IMR-90 (cell line): ENCODE measurements around the gene MAVS. TPM values are rescaled to one million over a fixed set of nuclear protein-coding genes. Genes with fewer than 3 reads are reported as not detected.

ENCODE experiments used
- ATAC-seq: fragments of 200-7000 bp; cut with Tn5 transposase; 2 replicates; pipeline ENCODE4 v1.9.1; 2020; ENCODE audit warnings: low read depth, mild to moderate bottlenecking, moderate library complexity
- BruUV-seq: library from RNA; stranded (reverse); fragments of 400-500 nt; replicated peaks from 2 replicates; lab custom pipeline; 2021; lab: Mats Ljungman, UMichigan
- CTCF ChIA-PET: fragments of 300-600 bp; formaldehyde crosslinking; extraction: SDS; loops from one replicate; lab custom pipeline; 2021; ENCODE audit warnings: antibody characterized with exemption; lab: Yijun Ruan, JAX
- POLR2A ChIA-PET: fragments of 300-600 bp; sonication (Branson Sonifier 250); formaldehyde crosslinking; loops from one replicate; lab custom pipeline; 2022; ENCODE audit warnings: antibody characterized with exemption; ENCODE audit not compliant: unreplicated experiment; lab: Charles Lee
- DNase-seq: peaks from one replicate; pipeline ENCODE4 v3.0.0; 2013
- H2AFZ ChIP-seq: replicated peaks from 2 replicates; pipeline ENCODE3; 2013; ENCODE audit warnings: low read length, mild to moderate bottlenecking; ENCODE audit not compliant: poor library complexity
- H2AK5ac ChIP-seq: 2 replicates; pipeline ENCODE4 v1.6.1; 2013; ENCODE audit warnings: low read depth, low read length, inconsistent platforms
- H2AK9ac ChIP-seq: replicated peaks from 2 replicates; pipeline ENCODE3; 2013; ENCODE audit warnings: mild to moderate bottlenecking, low read depth, low read length, moderate library complexity; ENCODE audit not compliant: poor library complexity
- H2BK120ac ChIP-seq: 2 replicates; pipeline ENCODE4 v1.6.1; 2013; ENCODE audit warnings: low read depth, low read length, inconsistent platforms
- H2BK15ac ChIP-seq: 3 replicates; pipeline ENCODE4 v1.6.1; 2013; ENCODE audit warnings: low read depth, low read length, inconsistent platforms
- H2BK20ac ChIP-seq: 2 replicates; pipeline ENCODE4 v1.6.1; 2013; ENCODE audit warnings: low read depth, mild to moderate bottlenecking, inconsistent platforms, low read length, moderate library complexity
- H2BK5ac ChIP-seq: 2 replicates; pipeline ENCODE4 v1.6.1; 2013; ENCODE audit warnings: mild to moderate bottlenecking, low read depth, low read length, inconsistent platforms; ENCODE audit not compliant: poor library complexity, severe bottlenecking
- H3K14ac ChIP-seq: replicated peaks from 2 replicates; pipeline ENCODE4 v1.6.1; 2013; ENCODE audit warnings: low read depth, low read length, inconsistent platforms
- H3K18ac ChIP-seq: 2 replicates; pipeline ENCODE4 v1.6.1; 2013; ENCODE audit warnings: low read depth, low read length, control low read depth
- H3K23ac ChIP-seq: 2 replicates; pipeline ENCODE4 v1.6.1; 2013; ENCODE audit warnings: low read depth, low read length, inconsistent platforms
- H3K27ac ChIP-seq: 2 replicates; pipeline ENCODE4 v1.5.1; 2013; ENCODE audit warnings: mild to moderate bottlenecking, control low read depth, low read length; ENCODE audit not compliant: insufficient read depth
- H3K27me3 ChIP-seq: 2 replicates; pipeline ENCODE4 v1.6.1; 2013; ENCODE audit warnings: low read length; ENCODE audit not compliant: control insufficient read depth, insufficient read depth
- H3K36me3 ChIP-seq: 2 replicates; pipeline ENCODE4 v1.6.1; 2013; ENCODE audit warnings: low read length, mixed read lengths; ENCODE audit not compliant: control insufficient read depth, insufficient read depth
- H3K4ac ChIP-seq: 2 replicates; pipeline ENCODE4 v1.6.1; 2013; ENCODE audit warnings: low read depth, low read length, inconsistent platforms
- H3K4me1 ChIP-seq: 2 replicates; pipeline ENCODE4 v1.6.1; 2013; ENCODE audit warnings: low read length, mixed read lengths; ENCODE audit not compliant: control insufficient read depth, insufficient read depth
- H3K4me2 ChIP-seq: 2 replicates; pipeline ENCODE4 v1.6.1; 2013; ENCODE audit warnings: low read depth, mild to moderate bottlenecking, control low read depth, low read length, moderate library complexity
- H3K4me3 ChIP-seq: 2 replicates; pipeline ENCODE4 v1.5.1; 2013; ENCODE audit warnings: low read depth, mild to moderate bottlenecking, control low read depth, low read length, moderate library complexity; ENCODE audit not compliant: insufficient read depth
- H3K56ac ChIP-seq: 2 replicates; pipeline ENCODE4 v1.6.1; 2013; ENCODE audit warnings: low read length, inconsistent platforms; ENCODE audit not compliant: insufficient read depth; ENCODE audit errors: extremely low read depth
- H3K79me1 ChIP-seq, 2 experiments: 2 replicates each; pipeline ENCODE4 v1.6.1; 2013; ENCODE audit warnings: low read length in 2 of 2, inconsistent platforms in 1 of 2, low read depth in 1 of 2
- H3K9ac ChIP-seq: 2 replicates; pipeline ENCODE4 v1.6.1; 2013; ENCODE audit warnings: low read depth, low read length, control low read depth
- H3K9me1 ChIP-seq: 2 replicates; pipeline ENCODE4 v1.6.1; 2013; ENCODE audit warnings: low read length, inconsistent platforms; ENCODE audit not compliant: insufficient read depth
- H3K9me3 ChIP-seq: 2 replicates; pipeline ENCODE4 v1.6.1; 2013; ENCODE audit warnings: low read length; ENCODE audit not compliant: control insufficient read depth, insufficient read depth
- H4K20me1 ChIP-seq: 2 replicates; pipeline ENCODE4 v1.6.1; 2013; ENCODE audit warnings: low read length, inconsistent platforms; ENCODE audit not compliant: insufficient read depth
- H4K5ac ChIP-seq: 2 replicates; pipeline ENCODE4 v1.6.1; 2013; ENCODE audit warnings: mild to moderate bottlenecking, low read depth, low read length, control low read depth
- H4K8ac ChIP-seq, 2 experiments: 2 replicates each; pipeline ENCODE4 v1.6.1; 2013; ENCODE audit warnings: low read depth in 2 of 2, low read length in 2 of 2, control low read depth in 1 of 2, inconsistent platforms in 1 of 2
- H4K91ac ChIP-seq: 2 replicates; pipeline ENCODE4 v1.6.1; 2013; ENCODE audit warnings: low read depth, low read length, inconsistent platforms; ENCODE audit not compliant: insufficient read depth
- CEBPB ChIP-seq: IDR thresholded peaks from 2 replicates; pipeline ENCODE4 v1.6.1; 2012; ENCODE audit warnings: low read depth, low read length, improper control_type of control experiment
- CHD1 ChIP-seq: IDR thresholded peaks from 2 replicates; pipeline ENCODE4 v1.6.1; 2012; ENCODE audit warnings: low read depth, low read length, improper control_type of control experiment
- FOS ChIP-seq: fragments of 150-350 bp; IDR thresholded peaks from 2 replicates; pipeline ENCODE4 v1.6.1; 2016; ENCODE audit warnings: low read depth, low read length
- NFE2L2 ChIP-seq: fragments of 150-350 bp; IDR thresholded peaks from 2 replicates; pipeline ENCODE4 v1.6.1; 2016; ENCODE audit warnings: low read depth, mild to moderate bottlenecking, low read length
- POLR2A ChIP-seq: IDR thresholded peaks from 2 replicates; pipeline ENCODE4 v1.6.1; 2012; ENCODE audit warnings: mild to moderate bottlenecking, low read depth, low read length
- RCOR1 ChIP-seq: IDR thresholded peaks from 2 replicates; pipeline ENCODE4 v1.6.1; 2012; ENCODE audit warnings: mild to moderate bottlenecking, low read length, improper control_type of control experiment; ENCODE audit not compliant: insufficient replicate concordance
- SMC3 ChIP-seq: fragments of 150-350 bp; IDR thresholded peaks from 2 replicates; pipeline ENCODE4 v1.6.1; 2016; ENCODE audit warnings: low read depth, mild to moderate bottlenecking, antibody characterized with exemption, low read length, moderate library complexity
- WGBS, 2 experiments: methylation state at CpG; one replicate each; pipeline versions ENCODE4 v1.1.5 to v1.1.7; 2013; ENCODE audit warnings: missing lambda C conversion rate in 2 of 2; ENCODE audit not compliant: insufficient read length in 1 of 2; ENCODE audit errors: extremely low coverage in 2 of 2; 5-methylcytosine and 5-hydroxymethylcytosine counted together
- dilution Hi-C: fragments of 300-500 bp; cut with HindIII; formaldehyde crosslinking; loops from one replicate; pipeline ENCODE4 v1.14.3; 2018; ENCODE audit warnings: low sequenced_read_pairs; ENCODE audit not compliant: unreplicated experiment
- in situ Hi-C: fragments of 300-500 bp; cut with MboI; formaldehyde crosslinking; loops from 3 replicates; pipeline ENCODE4 v1.14.3; 2019; ENCODE audit warnings: low sequenced_read_pairs, inconsistent platforms, mixed read lengths
- intact Hi-C: fragments of 100-400 bp; cut with micrococcal nuclease; formaldehyde crosslinking; loops from 2 replicates; pipeline ENCODE4 v1.10.0; 2022
- polyA plus RNA-seq, 3 experiments: library from polyadenylated mRNA; depleted of rRNA; stranded (reverse); fragments of >200 nt; gene quantifications; 2 replicates each; pipeline ENCODE4 v1.2.3, GENCODE V29; 2012; ENCODE audit warnings: low replicate concordance in 1 of 3
- total RNA-seq: library from RNA; depleted of rRNA; stranded (reverse); fragments of >200 nt; gene quantifications from 2 replicates; pipeline ENCODE4 v1.2.3, GENCODE V29; 2012

The MAVS gene
- total and polyA plus RNA-seq, 2 of the 4 experiments (the other 2 are of a cell fraction): 10.4 to 15.6 TPM

- ChIA-PET POLR2A (no interaction called here), CTCF (no interaction called here)
- no peak overlapping the region for H4K5ac ChIP-seq
- H3K27me3 ChIP-seq: no peaks in the 10 kb centered on the region
- no peak overlapping the region for H4K91ac ChIP-seq
- no peak overlapping the region for H2AK5ac ChIP-seq
- no peak overlapping the region for H3K4me2 ChIP-seq
- no peak overlapping the region for H3K18ac ChIP-seq
- H3K79me1 ChIP-seq: peaks cover 31 to 79% of the 10 kb centered on the region in 2 experiments
- H3K9me1 ChIP-seq: peaks cover 34% of the 10 kb centered on the region
- H2BK5ac ChIP-seq: no peak overlapping the region
- dilution Hi-C loops: no loop called here
- no peak overlapping the region for H2BK120ac ChIP-seq
- no peak overlapping the region for H3K4ac ChIP-seq
- intact Hi-C loops: no loop called here
- no peak for TF ChIP-seq CEBPB
- TF ChIP-seq NFE2L2: no peak
- no peak for TF ChIP-seq SMC3
- no peak for TF ChIP-seq CHD1
- TF ChIP-seq POLR2A: no peak
- no peak for TF ChIP-seq FOS
- TF ChIP-seq RCOR1: no peak
- no peak overlapping the region for H3K23ac ChIP-seq
- peaks cover 79% of the 10 kb centered on the region for H4K20me1 ChIP-seq
- H3K14ac ChIP-seq: no peak overlapping the region
- ATAC-seq: no peak
- no peak overlapping the region for H3K56ac ChIP-seq
- no peak overlapping the region for H3K9ac ChIP-seq
- H2BK15ac ChIP-seq: no peak overlapping the region
- no peak overlapping the region for H4K8ac ChIP-seq
- no peak overlapping the region for H3K4me3 ChIP-seq
- no TSS peak for BruUV-seq
- H3K4me1 ChIP-seq: peaks cover 18% of the 10 kb centered on the region
- H3K36me3 ChIP-seq: peaks cover 34% of the 10 kb centered on the region
- H2AFZ ChIP-seq: no peak overlapping the region
- H3K27ac ChIP-seq: no peak overlapping the region
- no peak for DNase-seq
- no peak overlapping the region for H2BK20ac ChIP-seq
- WGBS, 2 experiments: 74% methylated on average over 4 of the region's 13 CpGs; no CpG with 5 or more reads in 1 of the 2 experiments
- in situ Hi-C loops: no loop called here
- H3K9me3 ChIP-seq: no peaks in the 10 kb centered on the region
- H2AK9ac ChIP-seq: peak overlapping the region; percentile 34
Observed at GRCh38 chr20:3922223-3922982, 75.8 kb downstream of the MAVS start.
